Activated CD8-positive, alpha-beta memory T cell treated with anti-CD3 and anti-CD28 coated beads, Interleukin-2, amount 50 U/mL, for 4 hours (primary cell): ENCODE measurements around the gene DEF6.
"Not testable (repeated sequence)": the region's sequence is repeated elsewhere in the genome, so short reads cannot be mapped to it uniquely, and the experiment has no call there.

Experiments used
- DNase-seq: peaks from one replicate; pipeline ENCODE4 v3.0.0-alpha.2; 2020

The DEF6 gene

GRCh38 chr6:35280903-35281302 is 16.7 kb upstream of the DEF6 start:
- no peak for DNase-seq

- DNase-seq: no peak
These were observed 15.1 kb upstream of the DEF6 start for GRCh38 chr6:35282472-35282871.

GRCh38 chr6:35283361-35283760 is 14.3 kb upstream of the DEF6 start:
- no peak for DNase-seq

GRCh38 chr6:35287671-35288396 is 9.8 kb upstream of the DEF6 start:
- DNase-seq: no peak

- DNase-seq: no peak
These were observed 8.8 kb upstream of the DEF6 start for GRCh38 chr6:35288834-35289233.

- no peak for DNase-seq
These were observed 6.1 kb upstream of the DEF6 start for GRCh38 chr6:35291491-35291890.

- DNase-seq: no peak
These were observed 5.1 kb upstream of the DEF6 start for GRCh38 chr6:35292494-35292893.

- no peak for DNase-seq
These were observed 3.9 kb upstream of the DEF6 start for GRCh38 chr6:35293681-35294080.

GRCh38 chr6:35294308-35294945 is 3.2 kb upstream of the DEF6 start:
- peak; percentile 51 for DNase-seq

- DNase-seq: no peak
These were observed 2.6 kb upstream of the DEF6 start for GRCh38 chr6:35295036-35295435.

- DNase-seq: no peak
These were observed 1.9 kb upstream of the DEF6 start for GRCh38 chr6:35295521-35296315.

GRCh38 chr6:35296931-35297600 is 552 bp upstream of the DEF6 start:
- DNase-seq: no peak

GRCh38 chr6:35298625-35299140 is 1.1 kb downstream of the DEF6 start:
- DNase-seq: no peak

- no peak for DNase-seq
These were observed 2.1 kb downstream of the DEF6 start for GRCh38 chr6:35299674-35300073.

GRCh38 chr6:35300848-35301247 is 3.2 kb downstream of the DEF6 start:
- peak; percentile 39 for DNase-seq

GRCh38 chr6:35302604-35303241 is 5.1 kb downstream of the DEF6 start:
- DNase-seq: peak; percentile 87

GRCh38 chr6:35304299-35304698 is 6.7 kb downstream of the DEF6 start:
- no peak for DNase-seq

GRCh38 chr6:35305117-35305516 is 7.5 kb downstream of the DEF6 start:
- no peak for DNase-seq

- not testable (repeated sequence) for DNase-seq
These were observed 9.5 kb downstream of the DEF6 start for GRCh38 chr6:35307138-35307537.

- not testable (repeated sequence) for DNase-seq
These were observed 10.9 kb downstream of the DEF6 start for GRCh38 chr6:35308543-35308942.

- DNase-seq: no peak
These were observed 12.1 kb downstream of the DEF6 start for GRCh38 chr6:35309611-35310264.

GRCh38 chr6:35310265-35310831 is 12.7 kb downstream of the DEF6 start:
- DNase-seq: no peak
